Measurements from ENCODE around the gene PLCB2.
A peak's percentile ranks its signal among the peaks of the same experiment; 100 is the strongest.

PLCB2 gene

DNA sequence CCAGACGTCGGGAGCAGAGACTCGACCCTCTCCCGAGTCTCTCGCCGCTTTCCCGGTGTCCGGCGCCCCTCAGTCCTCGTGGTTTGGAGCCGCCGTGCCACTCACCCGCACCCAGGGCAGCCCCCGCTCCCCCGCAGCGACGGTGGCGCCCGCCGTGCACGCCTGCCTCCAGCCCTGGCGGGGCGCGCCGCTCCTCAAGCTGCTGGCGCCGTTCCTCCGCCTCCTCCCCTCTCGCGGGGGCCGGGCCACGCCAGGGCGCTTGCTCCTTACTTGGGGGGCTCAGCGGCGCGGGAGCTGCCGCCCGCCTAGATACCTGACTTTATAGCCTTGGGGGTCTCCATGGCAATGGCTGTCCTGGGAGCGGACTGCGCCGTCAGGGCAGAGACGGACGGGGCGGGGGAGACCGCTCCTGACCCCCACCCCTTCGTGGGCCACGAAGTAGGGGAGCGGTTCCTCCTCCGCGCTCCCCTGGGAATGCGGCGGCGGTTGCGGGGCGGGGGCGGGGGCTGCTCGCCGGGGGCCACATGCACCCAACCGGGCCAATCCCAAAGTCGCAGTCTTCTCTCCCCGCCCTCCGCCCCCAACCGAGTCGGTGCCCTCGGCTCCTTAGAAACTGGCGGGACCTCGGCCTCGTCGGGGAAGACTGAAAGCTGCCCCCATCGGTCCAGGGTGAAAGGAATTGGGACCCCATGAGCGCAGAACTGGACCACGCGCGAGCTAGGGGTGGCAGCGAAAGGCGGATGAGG is 24.7 kb downstream of the PLCB2 start, which contains the start of gene ANKRD63:
ANKRD63 (minus strand) TSS at position 196 of the 746 bp plus-strand sequence. CDS start 478 bp downstream, outside the sequence.
- Mint-ChIP-seq H3K27ac (no peak within 1 kb of the TSS), H3K36me3 (ENCODE audit: low read depth) (peaks cover 7% of the 10 kb centered on the region), H3K27me3 (peaks cover 42% of the 10 kb centered on the region), H3K4me3 (peak within 1 kb of the TSS; percentile 64), H3K4me1 (ENCODE audit: low read depth) (peaks cover 6% of the 10 kb centered on the region), H3K9me3 (no peaks in the 10 kb centered on the region)
- DNase-seq: peak; percentile 72

DNA sequence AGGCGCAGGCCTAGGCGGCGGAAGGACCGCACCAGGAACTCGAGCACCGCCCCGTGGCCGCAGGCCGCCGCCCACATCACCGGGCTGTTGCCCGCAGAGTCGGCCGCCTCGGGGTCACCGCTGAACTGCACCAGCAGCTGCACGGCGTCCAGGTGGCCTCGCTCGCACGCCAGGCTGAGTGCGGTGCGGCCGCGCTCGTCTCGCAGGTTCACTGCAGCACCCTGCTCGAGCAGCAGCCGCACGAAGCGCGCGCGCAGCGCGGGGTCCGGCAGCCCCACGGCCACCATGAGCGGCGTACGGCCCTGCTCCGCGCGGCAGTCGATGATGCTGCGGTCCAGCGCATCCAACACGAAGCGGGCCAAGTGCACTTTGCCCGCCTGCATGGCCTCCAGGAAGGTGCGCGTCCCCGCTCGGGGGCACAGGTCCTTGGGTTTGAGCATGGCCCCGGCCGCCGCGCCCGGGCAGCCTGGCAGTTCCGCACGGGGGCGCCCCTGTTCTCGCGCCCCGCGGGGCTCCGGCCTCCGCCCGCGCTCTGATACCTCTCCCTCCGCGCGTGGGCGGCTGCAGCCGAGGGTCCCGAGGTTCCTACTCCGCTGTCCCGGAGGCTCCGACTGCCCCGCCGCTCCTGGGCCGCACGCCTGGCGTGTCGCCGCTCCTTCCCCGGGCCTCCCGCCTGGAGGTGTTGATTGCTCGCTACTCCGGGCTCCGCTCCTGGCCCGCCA is 25.4 kb downstream of the PLCB2 start:
- H3K4me3 Mint-ChIP-seq: peak overlapping the region; percentile 64
- H3K27me3 Mint-ChIP-seq: peaks cover 49% of the 10 kb centered on the region
- H3K4me1 Mint-ChIP-seq (ENCODE audit: low read depth): peaks cover 6% of the 10 kb centered on the region
- no peaks in the 10 kb centered on the region for H3K9me3 Mint-ChIP-seq
- H3K36me3 Mint-ChIP-seq (ENCODE audit: low read depth): peaks cover under 1% of the 10 kb centered on the region
- DNase-seq: peak; percentile 74
- no peak overlapping the region for H3K27ac Mint-ChIP-seq

DNA sequence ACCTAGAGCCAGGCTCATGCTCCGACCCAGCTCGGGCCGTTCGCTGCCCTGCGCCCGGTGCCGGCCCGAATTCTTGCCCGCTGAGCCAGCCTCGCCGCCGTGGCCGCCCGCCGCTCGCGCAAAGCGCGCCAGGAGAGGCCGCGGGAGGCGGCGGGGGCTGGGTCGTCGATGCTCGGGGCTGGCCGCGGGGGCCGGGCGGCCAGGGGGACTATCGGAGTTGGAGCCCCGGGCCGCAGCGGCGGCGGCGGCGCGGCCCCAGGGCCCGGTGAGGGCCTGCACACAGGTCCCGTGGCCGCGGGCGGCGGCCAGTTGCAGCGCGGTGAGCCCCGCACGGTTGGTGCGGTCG is 26.0 kb downstream of the PLCB2 start:
- peaks cover 6% of the 10 kb centered on the region for H3K4me1 Mint-ChIP-seq (ENCODE audit: low read depth)
- no peaks in the 10 kb centered on the region for H3K9me3 Mint-ChIP-seq
- H3K27ac Mint-ChIP-seq: no peak overlapping the region
- H3K4me3 Mint-ChIP-seq: no peak overlapping the region
- H3K27me3 Mint-ChIP-seq: peaks cover 53% of the 10 kb centered on the region
- no peaks in the 10 kb centered on the region for H3K36me3 Mint-ChIP-seq (ENCODE audit: low read depth)
- DNase-seq: no peak

- H3K4me3 Mint-ChIP-seq: peak overlapping the region; percentile 35
- no peaks in the 10 kb centered on the region for H3K36me3 Mint-ChIP-seq (ENCODE audit: low read depth)
- H3K27me3 Mint-ChIP-seq: peaks cover 57% of the 10 kb centered on the region
- H3K27ac Mint-ChIP-seq: no peak overlapping the region
- H3K9me3 Mint-ChIP-seq: no peaks in the 10 kb centered on the region
- DNase-seq: no peak
- peaks cover 6% of the 10 kb centered on the region for H3K4me1 Mint-ChIP-seq (ENCODE audit: low read depth)
Observed at GRCh38 chr15:40281057-40281800, 26.5 kb downstream of the PLCB2 start.

DNA sequence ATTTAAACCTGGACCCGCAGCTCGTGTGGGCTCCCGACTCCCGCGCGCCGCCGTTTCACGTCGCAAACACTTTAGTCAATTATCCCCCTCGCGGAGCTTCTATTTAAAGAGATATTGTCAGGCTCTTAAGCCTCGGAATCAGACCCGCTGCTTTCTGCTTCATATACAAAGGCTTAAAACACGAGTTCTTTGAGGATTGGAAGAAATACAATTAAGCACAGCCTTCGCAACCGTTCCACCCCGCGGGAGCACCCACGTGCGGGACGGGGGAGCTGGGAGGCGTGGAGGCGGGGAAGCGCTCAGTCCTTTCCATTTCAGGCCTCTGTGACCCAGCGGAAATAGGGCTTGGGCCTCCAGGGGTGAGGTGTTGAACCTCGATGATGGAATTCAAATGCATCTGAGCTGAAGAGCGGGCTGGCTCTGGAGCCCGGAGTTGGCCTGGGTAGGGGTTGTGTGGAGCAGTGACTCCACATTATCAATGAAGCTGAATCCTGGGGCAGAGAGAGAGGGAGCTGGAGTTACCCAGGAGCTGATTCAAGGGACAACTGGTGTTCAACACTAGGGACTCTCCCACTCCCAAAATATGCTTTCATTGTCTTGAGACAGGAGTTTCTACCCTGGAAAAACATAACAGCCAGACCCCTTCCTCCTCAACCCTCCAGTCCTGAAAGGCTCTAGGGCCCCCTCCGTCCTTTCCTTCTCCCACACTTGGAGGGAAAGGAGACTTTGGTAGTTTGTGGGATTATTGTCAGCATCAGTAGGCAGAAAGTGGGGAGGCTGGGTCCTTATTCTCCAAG is 27.3 kb downstream of the PLCB2 start:
- peaks cover 61% of the 10 kb centered on the region for H3K27me3 Mint-ChIP-seq
- DNase-seq: no peak
- no peak overlapping the region for H3K27ac Mint-ChIP-seq
- H3K36me3 Mint-ChIP-seq (ENCODE audit: low read depth): no peaks in the 10 kb centered on the region
- no peak overlapping the region for H3K4me3 Mint-ChIP-seq
- H3K9me3 Mint-ChIP-seq: no peaks in the 10 kb centered on the region
- peaks cover 4% of the 10 kb centered on the region for H3K4me1 Mint-ChIP-seq (ENCODE audit: low read depth)

DNA sequence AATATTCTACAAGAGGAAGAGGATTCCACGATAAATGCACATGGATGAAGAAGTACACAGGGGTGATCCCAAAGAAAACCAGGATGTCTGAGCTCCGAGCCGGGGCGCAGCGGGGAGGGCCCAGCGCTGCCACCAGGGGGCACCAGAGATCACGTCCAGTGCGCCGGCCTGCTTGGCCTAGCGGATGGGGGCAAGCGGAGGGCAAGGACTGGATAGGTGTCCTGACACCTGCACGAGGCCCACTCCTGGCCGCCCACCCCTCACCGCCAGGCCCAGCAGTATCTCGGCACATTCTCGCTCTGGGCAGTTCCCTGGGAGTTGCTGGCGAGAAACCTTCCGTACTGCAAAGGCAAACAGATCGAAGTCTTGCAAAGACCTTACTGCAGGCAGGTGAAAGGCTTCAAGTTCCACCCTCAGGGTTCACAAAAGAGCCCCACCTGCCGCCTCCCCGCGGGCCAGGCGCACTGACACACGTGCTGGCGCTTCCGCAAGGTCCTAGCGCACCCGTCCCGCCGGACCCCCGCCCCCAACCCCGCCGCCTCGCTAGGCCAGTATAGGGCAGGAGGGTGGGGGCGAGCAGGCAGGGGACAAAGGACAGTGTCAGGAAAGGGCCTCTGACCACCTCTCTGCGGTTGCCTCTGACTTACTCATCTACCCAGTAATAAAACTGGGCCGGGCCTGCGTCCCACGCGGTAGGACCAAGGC is 28.1 kb downstream of the PLCB2 start:
- H3K36me3 Mint-ChIP-seq (ENCODE audit: low read depth): no peaks in the 10 kb centered on the region
- peaks cover 61% of the 10 kb centered on the region for H3K27me3 Mint-ChIP-seq
- DNase-seq: peak; percentile 84
- peaks cover 5% of the 10 kb centered on the region for H3K4me1 Mint-ChIP-seq (ENCODE audit: low read depth)
- H3K27ac Mint-ChIP-seq: no peak overlapping the region
- H3K9me3 Mint-ChIP-seq: no peaks in the 10 kb centered on the region
- no peak overlapping the region for H3K4me3 Mint-ChIP-seq

GRCh38 chr15:40278026-40278425 is 29.7 kb downstream of the PLCB2 start:
- peaks cover 52% of the 10 kb centered on the region for H3K27me3 Mint-ChIP-seq
- no peaks in the 10 kb centered on the region for H3K9me3 Mint-ChIP-seq
- H3K4me3 Mint-ChIP-seq: no peak overlapping the region
- no peak overlapping the region for H3K27ac Mint-ChIP-seq
- DNase-seq: no peak
- H3K4me1 Mint-ChIP-seq (ENCODE audit: low read depth): peaks cover 6% of the 10 kb centered on the region
- H3K36me3 Mint-ChIP-seq (ENCODE audit: low read depth): no peaks in the 10 kb centered on the region

- peaks cover 6% of the 10 kb centered on the region for H3K4me1 Mint-ChIP-seq (ENCODE audit: low read depth)
- H3K27me3 Mint-ChIP-seq: peaks cover 48% of the 10 kb centered on the region
- no peak overlapping the region for H3K4me3 Mint-ChIP-seq
- no peak overlapping the region for H3K27ac Mint-ChIP-seq
- no peaks in the 10 kb centered on the region for H3K36me3 Mint-ChIP-seq (ENCODE audit: low read depth)
- no peak for DNase-seq
- no peaks in the 10 kb centered on the region for H3K9me3 Mint-ChIP-seq
Observed at GRCh38 chr15:40277471-40277870, 30.3 kb downstream of the PLCB2 start.

- Mint-ChIP-seq H3K4me3 (no peak overlapping the region), H3K9me3 (no peaks in the 10 kb centered on the region), H3K4me1 (ENCODE audit: low read depth) (peaks cover 6% of the 10 kb centered on the region), H3K27ac (no peak overlapping the region), H3K36me3 (ENCODE audit: low read depth) (no peaks in the 10 kb centered on the region), H3K27me3 (peaks cover 48% of the 10 kb centered on the region)
- DNase-seq: no peak
Observed at GRCh38 chr15:40276927-40277326, 30.8 kb downstream of the PLCB2 start.

- H3K36me3 Mint-ChIP-seq (ENCODE audit: low read depth): no peaks in the 10 kb centered on the region
- H3K4me1 Mint-ChIP-seq (ENCODE audit: low read depth): peaks cover 6% of the 10 kb centered on the region
Observed at GRCh38 chr15:40275954-40276353, 31.8 kb downstream of the PLCB2 start.

GRCh38 chr15:40275523-40275922 is 32.2 kb downstream of the PLCB2 start:
- no peak for DNase-seq
- Mint-ChIP-seq H3K4me1 (ENCODE audit: low read depth) (peaks cover 6% of the 10 kb centered on the region), H3K4me3 (no peak overlapping the region), H3K9me3 (no peaks in the 10 kb centered on the region), H3K27me3 (peaks cover 40% of the 10 kb centered on the region), H3K27ac (no peak overlapping the region), H3K36me3 (ENCODE audit: low read depth) (no peaks in the 10 kb centered on the region)

More at GRCh38 chr15:40275954-40276353, 31.8 kb downstream of the PLCB2 start:
- no peak for DNase-seq
- Mint-ChIP-seq H3K27ac (no peak overlapping the region), H3K9me3 (no peaks in the 10 kb centered on the region), H3K4me3 (no peak overlapping the region), H3K27me3 (peaks cover 44% of the 10 kb centered on the region)

GRCh38 chr15:40274350-40275274 is 33.1 kb downstream of the PLCB2 start:
- peak overlapping the region; percentile 6 for H3K27ac Mint-ChIP-seq
- peak; percentile 93 for DNase-seq
- H3K27me3 Mint-ChIP-seq: peaks cover 34% of the 10 kb centered on the region
- peaks cover 6% of the 10 kb centered on the region for H3K4me1 Mint-ChIP-seq (ENCODE audit: low read depth)
- no peaks in the 10 kb centered on the region for H3K9me3 Mint-ChIP-seq
- no peaks in the 10 kb centered on the region for H3K36me3 Mint-ChIP-seq (ENCODE audit: low read depth)
- no peak overlapping the region for H3K4me3 Mint-ChIP-seq

DNA sequence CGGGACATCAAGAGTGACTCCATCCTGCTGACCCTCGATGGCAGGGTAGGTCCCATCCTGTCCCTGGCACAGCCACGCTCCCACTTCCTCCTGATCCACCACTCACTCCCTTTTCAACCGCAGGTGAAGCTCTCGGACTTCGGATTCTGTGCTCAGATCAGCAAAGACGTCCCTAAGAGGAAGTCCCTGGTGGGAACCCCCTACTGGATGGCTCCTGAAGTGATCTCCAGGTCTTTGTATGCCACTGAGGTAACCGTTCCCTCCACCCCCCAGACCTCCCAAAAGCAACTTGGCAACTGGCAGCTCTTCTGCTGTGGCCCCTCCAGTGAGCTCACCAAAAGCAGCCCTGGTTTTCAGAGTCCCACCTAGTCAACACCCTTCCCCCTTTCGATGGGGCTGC is 34.3 kb downstream of the PLCB2 start:
- no peak overlapping the region for H3K27ac Mint-ChIP-seq
- peaks cover 2% of the 10 kb centered on the region for H3K4me1 Mint-ChIP-seq (ENCODE audit: low read depth)
- peaks cover 22% of the 10 kb centered on the region for H3K27me3 Mint-ChIP-seq
- H3K9me3 Mint-ChIP-seq: no peaks in the 10 kb centered on the region
- no peak for DNase-seq
- no peaks in the 10 kb centered on the region for H3K36me3 Mint-ChIP-seq (ENCODE audit: low read depth)
- no peak overlapping the region for H3K4me3 Mint-ChIP-seq
